ENCODE results near the gene KDM2B. TPM values are rescaled to one million over a fixed set of nuclear protein-coding genes. Genes with fewer than 3 reads are reported as not detected.
"Not testable (repeated sequence)": the region's sequence is repeated elsewhere in the genome, so short reads cannot be mapped to it uniquely, and the experiment has no call there.

KDM2B gene
- total RNA-seq, 1 donor from 2014 or later = 51.7 TPM

DNA sequence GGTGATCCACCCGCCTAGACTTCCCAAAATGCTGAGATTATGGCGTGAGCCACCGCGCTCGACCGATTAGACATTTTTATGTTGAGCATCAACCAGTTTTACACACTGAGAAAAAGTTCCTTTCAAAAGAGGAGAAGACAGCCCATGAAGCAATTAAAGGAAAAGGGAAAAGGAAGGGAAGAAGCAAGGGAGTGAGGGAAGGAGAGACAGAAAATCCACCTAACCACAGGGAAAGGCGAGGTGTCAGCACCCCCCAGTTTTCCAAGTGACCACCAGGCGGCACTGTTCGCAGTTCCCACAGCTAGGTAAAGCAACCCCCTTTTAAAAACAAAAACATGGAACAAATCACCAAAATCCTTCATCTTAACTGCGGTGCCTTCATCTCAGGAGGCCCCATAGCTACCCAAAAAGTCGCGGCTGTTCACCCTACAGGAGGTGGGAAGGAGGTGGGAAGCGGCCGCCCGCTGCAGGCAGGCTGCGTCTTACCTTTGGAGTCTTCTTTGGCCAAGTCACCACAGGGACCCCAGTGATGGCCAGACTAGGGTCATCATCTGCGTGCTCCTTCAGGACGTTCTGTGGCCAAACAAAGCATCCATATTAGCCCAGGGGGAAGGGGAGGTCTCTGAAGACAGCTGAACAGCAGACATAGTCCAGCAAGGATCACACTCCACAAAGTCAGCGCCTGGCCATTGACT lies 86.6 kb downstream of the KDM2B start:
- H3K36me3 Mint-ChIP-seq = peaks cover 9% of the 10 kb centered on the region
- peaks cover 18% of the 10 kb centered on the region for H3K4me1 Mint-ChIP-seq (ENCODE audit: unreplicated experiment)
- no peak overlapping the region for H3K4me3 Mint-ChIP-seq
- no peak for DNase-seq (ENCODE audit: extremely low spot score, unreplicated experiment)
- TF ChIP-seq CTCF (conservative IDR thresholded peaks at IDR 0.05) = peak; percentile 92
- no peak overlapping the region for H3K27ac Mint-ChIP-seq
- no peaks in the 10 kb centered on the region for H3K27me3 Mint-ChIP-seq
- no peaks in the 10 kb centered on the region for H3K9me3 Mint-ChIP-seq

- H3K27ac Mint-ChIP-seq = peak overlapping the region; percentile 53
- DNase-seq (ENCODE audit: extremely low spot score, unreplicated experiment) = no peak
- H3K27me3 Mint-ChIP-seq = no peaks in the 10 kb centered on the region
- peaks cover 27% of the 10 kb centered on the region for H3K4me1 Mint-ChIP-seq (ENCODE audit: unreplicated experiment)
- no peak for TF ChIP-seq CTCF (conservative IDR thresholded peaks at IDR 0.05)
- H3K36me3 Mint-ChIP-seq = peaks cover 13% of the 10 kb centered on the region
- peak overlapping the region; percentile 41 for H3K4me3 Mint-ChIP-seq
- H3K9me3 Mint-ChIP-seq = no peaks in the 10 kb centered on the region
Observed at GRCh38 chr12:121490401-121491281, 90.2 kb downstream of the KDM2B start.

DNA sequence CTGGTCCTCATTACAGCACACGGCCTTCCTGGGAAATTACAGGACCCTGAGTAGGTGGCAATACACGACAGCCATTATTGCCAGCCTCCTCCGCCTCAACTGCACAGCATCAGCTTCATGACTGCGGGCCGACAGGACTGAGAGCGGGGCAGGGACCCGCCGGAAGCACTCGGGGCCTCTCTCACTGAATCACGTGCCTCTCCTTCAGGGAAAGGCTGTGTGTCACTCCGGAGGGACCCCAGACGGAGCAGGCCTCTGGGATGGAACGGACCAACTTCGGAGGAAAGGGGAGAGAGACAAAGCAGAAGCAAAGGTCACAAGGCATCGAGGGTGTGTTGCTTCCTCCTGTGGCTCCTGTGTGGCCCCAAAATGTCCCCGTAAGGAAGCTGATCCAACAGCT lies 90.9 kb downstream of the KDM2B start:
- H3K36me3 Mint-ChIP-seq = peaks cover 13% of the 10 kb centered on the region
- DNase-seq (ENCODE audit: extremely low spot score, unreplicated experiment) = no peak
- no peak overlapping the region for H3K27ac Mint-ChIP-seq
- no peak for TF ChIP-seq CTCF (conservative IDR thresholded peaks at IDR 0.05)
- peaks cover 27% of the 10 kb centered on the region for H3K4me1 Mint-ChIP-seq (ENCODE audit: unreplicated experiment)
- no peak overlapping the region for H3K4me3 Mint-ChIP-seq
- H3K9me3 Mint-ChIP-seq = no peaks in the 10 kb centered on the region
- no peaks in the 10 kb centered on the region for H3K27me3 Mint-ChIP-seq

DNA sequence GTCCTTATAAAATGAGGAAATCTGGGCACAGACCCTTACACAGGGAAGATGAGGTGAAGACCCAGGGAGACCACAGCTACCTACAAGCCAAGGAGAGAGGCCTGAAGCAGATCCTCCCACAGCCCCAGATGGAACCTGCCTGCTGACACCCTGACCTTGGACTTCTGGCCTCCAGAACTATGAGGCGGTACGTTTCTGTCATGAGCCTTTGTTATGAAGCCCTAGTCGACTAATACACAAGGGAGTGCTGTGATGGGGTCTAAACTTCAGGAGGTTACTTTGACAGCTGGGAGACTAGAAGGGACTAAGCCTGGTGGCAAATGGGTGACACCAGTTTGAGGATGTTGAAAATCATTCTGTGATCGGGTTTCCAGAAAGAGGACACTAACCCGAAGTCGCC lies 95.9 kb downstream of the KDM2B start:
- TF ChIP-seq CTCF (conservative IDR thresholded peaks at IDR 0.05) = no peak
- no peak overlapping the region for H3K27ac Mint-ChIP-seq
- H3K9me3 Mint-ChIP-seq = no peaks in the 10 kb centered on the region
- no peak for DNase-seq (ENCODE audit: extremely low spot score, unreplicated experiment)
- H3K4me1 Mint-ChIP-seq (ENCODE audit: unreplicated experiment) = peaks cover 16% of the 10 kb centered on the region
- peaks cover 4% of the 10 kb centered on the region for H3K36me3 Mint-ChIP-seq
- H3K27me3 Mint-ChIP-seq = no peaks in the 10 kb centered on the region
- no peak overlapping the region for H3K4me3 Mint-ChIP-seq

GRCh38 chr12:121484564-121484963 lies 96.3 kb downstream of the KDM2B start:
- not testable (repeated sequence) for H3K9me3 Mint-ChIP-seq; H3K4me3 Mint-ChIP-seq; H3K27ac Mint-ChIP-seq; H3K36me3 Mint-ChIP-seq; DNase-seq (ENCODE audit: extremely low spot score, unreplicated experiment); H3K27me3 Mint-ChIP-seq
- H3K4me1 Mint-ChIP-seq (ENCODE audit: unreplicated experiment) = peaks cover 16% of the 10 kb centered on the region

DNA sequence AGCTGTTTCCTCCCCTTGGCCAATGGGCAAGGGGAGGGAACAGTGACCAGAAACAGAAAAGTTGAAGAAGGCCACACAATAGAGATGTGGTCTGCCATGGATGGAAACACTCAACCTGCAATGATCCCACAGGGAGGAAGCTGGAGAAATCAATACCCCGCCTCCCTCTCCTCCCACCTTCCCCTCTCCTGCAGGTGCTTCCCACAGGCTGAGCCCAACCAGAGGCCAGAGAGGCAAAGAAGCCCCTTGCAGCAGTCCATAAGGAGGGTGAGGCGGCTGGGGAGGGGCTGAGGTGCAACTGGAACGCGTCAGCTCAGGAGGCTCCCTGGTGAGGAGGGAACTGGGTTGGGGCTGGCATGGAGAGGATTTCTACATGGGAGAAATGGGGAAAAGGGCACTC lies 96.9 kb downstream of the KDM2B start:
- no peak overlapping the region for H3K27ac Mint-ChIP-seq
- no peak for DNase-seq (ENCODE audit: extremely low spot score, unreplicated experiment)
- no peak overlapping the region for H3K4me3 Mint-ChIP-seq
- peaks cover 16% of the 10 kb centered on the region for H3K4me1 Mint-ChIP-seq (ENCODE audit: unreplicated experiment)
- no peak for TF ChIP-seq CTCF (conservative IDR thresholded peaks at IDR 0.05)
- no peaks in the 10 kb centered on the region for H3K27me3 Mint-ChIP-seq
- peaks cover 4% of the 10 kb centered on the region for H3K36me3 Mint-ChIP-seq
- no peaks in the 10 kb centered on the region for H3K9me3 Mint-ChIP-seq

Measured in type B pancreatic cell (in vitro differentiated cells).